Naive thymus-derived CD8-positive, alpha-beta T cell (primary cell): ENCODE data around the gene HEXD. TPM values are rescaled to one million over a fixed set of nuclear protein-coding genes. Genes with fewer than 3 reads are reported as not detected.
A peak's percentile ranks its signal among the peaks of the same experiment; 100 is the strongest.
"Not testable (repeated sequence)": the region's sequence is repeated elsewhere in the genome, so short reads cannot be mapped to it uniquely, and the experiment has no call there.

Experiments
- ATAC-seq, 2 donors: fragments of 150-1000 bp; cut with Tn5 transposase in 1 of 2; sonication (Bioruptor Pico), chemical (Tn5 transposase) in 1 of 2; 1 replicate in 1 of 2; 2 replicates in 1 of 2; pipeline ENCODE4 v1.10.0; 2021; ENCODE audit warnings: mild to moderate bottlenecking in 2 of 2, moderate library complexity in 2 of 2
- POLR2A ChIA-PET: fragments of 350-600 bp; sonication (Branson Sonifier 250); formaldehyde crosslinking; loops from one replicate; lab custom pipeline; 2021; ENCODE audit warnings: antibody characterized with exemption; lab: Charles Lee
- DNase-seq, 10 donors: peaks; one replicate each; pipeline versions ENCODE4 v3.0.0 to v3.0.0-alpha.2; 2020 to 2022
- H3K27ac Mint-ChIP-seq, 10 donors: one replicate each; pipeline ENCODE4 v1.8.0; 2020 to 2022; ENCODE audit warnings: mild to moderate bottlenecking in 10 of 10, mixed read lengths in 10 of 10, moderate library complexity in 4 of 10, inconsistent platforms in 1 of 10
- H3K27me3 Mint-ChIP-seq, 5 donors: one replicate each; pipeline ENCODE4 v1.8.0; 2021 to 2022; ENCODE audit warnings: mixed read lengths in 5 of 5
- H3K36me3 Mint-ChIP-seq, 3 donors: one replicate each; pipeline ENCODE4 v1.8.0; 2020 to 2022; ENCODE audit warnings: mixed read lengths in 3 of 3, mild to moderate bottlenecking in 2 of 3, inconsistent platforms in 1 of 3
- H3K4me1 Mint-ChIP-seq, 4 donors: one replicate each; pipeline ENCODE4 v1.8.0; 2021 to 2022; ENCODE audit warnings: mixed read lengths in 4 of 4
- H3K4me3 Mint-ChIP-seq, 10 donors: one replicate each; pipeline ENCODE4 v1.8.0; 2020 to 2022; ENCODE audit warnings: mild to moderate bottlenecking in 10 of 10, mixed read lengths in 10 of 10, moderate library complexity in 6 of 10, inconsistent platforms in 1 of 10
- H3K9me3 Mint-ChIP-seq, 9 donors: one replicate each; pipeline ENCODE4 v1.8.0; 2020 to 2022; ENCODE audit warnings: mixed read lengths in 9 of 9, mild to moderate bottlenecking in 3 of 9, inconsistent platforms in 1 of 9, moderate library complexity in 1 of 9
- polyA plus RNA-seq, 3 donors: library from polyadenylated mRNA; unstranded; fragments of 300-500 nt; fragmentation: Illumina TruSeq; gene quantifications; one replicate each; pipeline ENCODE4 v1.2.3, GENCODE V29; 2021
- total RNA-seq, 8 experiments: library from RNA in 2 of 8; stranded (reverse) in 2 of 8; gene quantifications; one replicate each; pipeline ENCODE4 v1.2.3 and lab custom pipeline; 2021 to 2026

Gene HEXD
- total and polyA plus RNA-seq, 5 experiments from 2014 or later = 12.1 to 122 (median 18.8) TPM

DNA sequence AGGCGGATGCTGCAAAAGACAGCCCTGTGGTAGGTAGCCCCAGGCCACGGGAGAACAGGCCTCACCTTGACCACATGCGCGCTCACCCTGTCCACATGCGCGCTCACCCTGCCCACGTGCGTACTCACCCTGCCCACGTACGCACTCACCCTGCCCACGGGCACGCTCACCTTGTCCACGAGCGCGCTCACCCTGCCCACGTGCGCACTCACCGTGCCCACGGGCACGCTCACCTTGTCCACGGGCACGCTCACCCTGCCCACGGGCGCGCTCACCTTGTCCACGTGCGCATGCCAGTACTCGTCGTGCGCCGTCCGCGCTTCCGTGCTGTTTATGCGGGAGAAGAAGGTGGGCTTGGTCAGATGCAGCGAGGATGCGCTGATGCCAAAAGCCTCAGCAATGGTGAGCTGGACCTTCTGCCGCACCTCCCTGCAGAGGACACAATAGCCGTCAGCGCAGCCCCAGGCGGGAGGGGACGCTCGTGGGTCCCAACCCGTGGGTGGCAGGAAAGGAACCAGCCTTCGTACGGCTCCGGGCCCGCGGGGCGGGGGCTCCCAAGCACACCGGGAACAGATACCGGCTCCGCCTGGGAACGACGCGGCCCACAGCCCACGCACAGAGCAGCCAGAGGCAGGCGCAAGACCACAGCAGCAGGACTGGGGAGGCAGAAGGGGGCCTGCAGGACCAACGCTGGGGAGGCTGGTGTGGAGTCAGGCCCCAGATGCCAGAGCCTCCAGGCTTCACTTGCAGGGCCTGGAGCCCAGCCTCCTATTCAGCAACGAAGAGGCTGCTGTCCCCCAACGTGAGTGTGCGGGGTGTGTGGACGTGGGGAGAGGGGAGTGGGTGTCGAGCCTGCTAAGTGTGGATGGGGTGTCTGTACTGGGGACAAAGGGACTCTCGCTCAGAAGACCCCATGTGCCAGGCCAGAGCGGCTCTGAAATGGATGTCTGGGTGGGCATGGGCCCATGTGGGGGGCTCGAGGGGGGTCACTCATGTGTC, 14.2 kb upstream of the HEXD start:
- Mint-ChIP-seq H3K9me3 (no peaks in the 10 kb centered on the region), H3K27ac (peak overlapping the region in 1 of 10 donors; percentile 28), H3K36me3 (peaks cover 0 to 51% (median 7%) of the 10 kb centered on the region in 3 donors), H3K4me3 (no peak overlapping the region), H3K27me3 (no peaks in the 10 kb centered on the region), H3K4me1 (peaks cover 6 to 26% (median 12%) of the 10 kb centered on the region in 4 donors)
- peak in 1 of 10 donors; percentile 57 for DNase-seq
- POLR2A ChIA-PET = no interaction called here
- ATAC-seq = no peak

DNA sequence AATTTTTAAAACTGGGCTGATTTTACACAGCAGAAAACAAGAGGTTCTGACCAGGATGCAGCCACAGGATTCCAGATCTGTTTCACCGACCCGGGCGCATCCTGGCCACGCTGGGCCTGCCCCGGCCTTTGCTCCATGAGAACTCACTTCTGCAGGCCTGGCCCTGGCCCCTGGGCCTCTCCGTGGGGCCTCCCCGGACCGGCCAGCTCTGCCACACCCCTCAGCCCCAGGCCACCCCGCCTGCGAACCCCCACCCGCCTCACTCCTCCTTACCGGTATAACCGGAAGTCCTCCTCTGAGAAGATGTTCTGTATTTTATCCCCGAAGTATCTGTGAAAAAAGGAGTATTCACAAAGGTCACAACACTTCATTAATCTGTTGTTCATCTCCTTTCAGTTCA, 13.1 kb upstream of the HEXD start:
- no peak for ATAC-seq
- peaks cover 0 to 54% (median 11%) of the 10 kb centered on the region in 3 donors for H3K36me3 Mint-ChIP-seq
- H3K27me3 Mint-ChIP-seq = no peaks in the 10 kb centered on the region
- H3K4me1 Mint-ChIP-seq = peaks cover 8 to 22% (median 12%) of the 10 kb centered on the region in 4 donors
- no peaks in the 10 kb centered on the region for H3K9me3 Mint-ChIP-seq
- DNase-seq = peak in 1 of 10 donors; percentile 61
- H3K27ac Mint-ChIP-seq = no peak overlapping the region
- POLR2A ChIA-PET = no interaction called here
- no peak overlapping the region for H3K4me3 Mint-ChIP-seq

DNA sequence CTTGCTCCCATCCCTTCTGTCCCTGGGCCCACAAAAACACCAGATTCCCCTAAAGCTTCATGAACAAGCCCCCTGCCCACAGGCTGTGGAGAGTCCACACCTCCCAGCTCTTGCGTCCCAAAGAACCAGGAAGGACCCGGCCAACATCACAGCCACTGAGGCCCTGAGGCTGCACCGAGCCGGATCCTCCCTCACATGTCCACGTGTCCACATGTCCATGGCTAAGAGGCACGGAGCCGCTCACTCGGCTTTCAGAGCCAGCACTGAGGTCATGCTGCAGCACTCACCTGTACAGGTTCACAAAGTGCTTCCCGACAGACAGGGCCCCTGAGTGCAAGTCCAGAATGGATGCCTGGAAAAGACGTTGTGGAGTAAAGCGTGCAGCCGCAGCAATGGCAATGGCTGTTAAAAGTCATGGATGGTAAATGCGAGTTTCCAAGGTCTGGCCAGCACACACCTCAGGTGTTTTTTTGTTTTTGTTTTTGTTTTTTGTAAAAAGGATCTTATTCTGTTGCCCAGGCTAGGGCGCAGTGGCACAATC, 11.9 kb upstream of the HEXD start:
- Mint-ChIP-seq H3K27ac (no peak overlapping the region), H3K4me3 (no peak overlapping the region), H3K4me1 (peaks cover 0 to 13% (median 5%) of the 10 kb centered on the region in 4 donors), H3K9me3 (no peaks in the 10 kb centered on the region), H3K36me3 (peaks cover 0 to 55% (median 11%) of the 10 kb centered on the region in 3 donors), H3K27me3 (no peaks in the 10 kb centered on the region)
- POLR2A ChIA-PET = no interaction called here
- DNase-seq (peak in 1 of 10 donors; percentile 24), ATAC-seq (no peak)

GRCh38 chr17:82407255-82407654, 10.9 kb upstream of the HEXD start:
- peaks cover 0 to 58% (median 11%) of the 10 kb centered on the region in 3 donors for H3K36me3 Mint-ChIP-seq
- H3K9me3 Mint-ChIP-seq = no peaks in the 10 kb centered on the region
- ATAC-seq (no peak), DNase-seq (peak in 1 of 10 donors; percentile 31)
- peak overlapping the region in 1 of 10 donors; percentile 66 for H3K27ac Mint-ChIP-seq
- no peaks in the 10 kb centered on the region for H3K27me3 Mint-ChIP-seq
- no peak overlapping the region for H3K4me3 Mint-ChIP-seq
- POLR2A ChIA-PET = interaction anchor here (0.7 kb wide), 1 partner anchor 47 kb away, joined by 3 read pairs; no protein-coding TSS in a partner anchor
- peaks cover 0 to 6% (median 3%) of the 10 kb centered on the region in 4 donors for H3K4me1 Mint-ChIP-seq

DNA sequence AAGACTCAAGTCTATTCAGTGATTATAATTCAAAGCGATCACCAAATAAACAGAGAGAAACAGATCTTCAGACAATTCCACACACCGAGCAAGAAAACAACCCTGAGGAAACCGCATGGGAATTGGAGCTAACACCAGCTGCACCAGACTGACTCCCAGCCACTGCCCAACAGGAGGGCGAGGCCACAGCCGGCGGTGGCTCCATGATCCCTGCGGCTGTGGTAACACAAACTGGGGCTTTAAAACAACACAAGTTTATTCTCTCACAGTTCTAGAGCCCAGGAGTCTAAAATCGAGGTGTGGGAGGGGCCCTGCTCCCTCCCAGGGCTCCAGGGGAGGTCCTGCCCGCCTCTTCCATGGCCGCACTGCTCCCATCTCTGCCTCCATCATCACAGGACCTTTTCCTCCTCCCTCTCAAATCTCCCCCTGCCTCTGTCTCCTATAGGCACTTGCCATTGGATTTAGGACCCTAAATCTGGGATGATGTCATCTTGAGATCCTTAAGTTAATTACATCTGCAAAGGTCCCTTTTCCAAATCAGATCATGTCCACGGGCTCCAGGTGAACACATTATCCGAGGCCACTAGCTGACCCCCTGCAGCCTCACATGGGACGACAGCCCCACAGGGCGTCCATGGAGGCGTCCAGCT, 9.7 kb upstream of the HEXD start:
- H3K27ac Mint-ChIP-seq = peak overlapping the region in 1 of 10 donors; percentile 19
- H3K27me3 Mint-ChIP-seq = no peaks in the 10 kb centered on the region
- H3K4me1 Mint-ChIP-seq = peaks cover 0 to 5% (median under 1%) of the 10 kb centered on the region in 4 donors
- POLR2A ChIA-PET = interaction anchor here (0.5 kb wide), 1 partner anchor 173 kb away, joined by 3 read pairs; no protein-coding TSS in a partner anchor
- H3K36me3 Mint-ChIP-seq = peaks cover 0 to 54% (median 6%) of the 10 kb centered on the region in 3 donors
- no peak overlapping the region for H3K4me3 Mint-ChIP-seq
- H3K9me3 Mint-ChIP-seq = no peaks in the 10 kb centered on the region
- ATAC-seq (no peak), DNase-seq (no peak)

DNA sequence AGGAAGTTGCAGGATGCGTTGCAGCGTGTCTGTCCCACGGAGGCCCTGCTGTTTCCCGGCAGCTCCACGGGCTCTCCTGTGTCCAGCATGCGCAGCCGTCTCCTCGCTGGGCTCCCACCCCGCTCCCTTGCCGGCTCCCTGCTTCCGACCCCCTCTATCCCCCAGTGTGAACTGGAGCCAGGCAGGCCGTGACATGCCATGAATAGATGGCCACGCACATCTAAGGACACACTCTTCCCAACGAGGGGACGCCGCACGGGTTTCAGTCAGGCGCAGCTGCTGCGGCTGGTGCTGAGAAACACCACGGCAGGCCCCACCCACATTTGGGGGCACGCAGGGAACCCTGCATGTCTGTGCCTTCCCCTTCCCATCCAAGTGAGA, 9.2 kb upstream of the HEXD start:
- H3K36me3 Mint-ChIP-seq = peaks cover 0 to 51% (median 6%) of the 10 kb centered on the region in 3 donors
- POLR2A ChIA-PET = interaction anchor here (0.5 kb wide), 1 partner anchor 172 kb away, joined by 3 read pairs; no protein-coding TSS in a partner anchor
- H3K9me3 Mint-ChIP-seq = no peaks in the 10 kb centered on the region
- no peak overlapping the region for H3K4me3 Mint-ChIP-seq
- H3K27me3 Mint-ChIP-seq = no peaks in the 10 kb centered on the region
- H3K27ac Mint-ChIP-seq = no peak overlapping the region
- DNase-seq = no peak
- ATAC-seq = no peak
- peaks cover 0 to 5% (median under 1%) of the 10 kb centered on the region in 4 donors for H3K4me1 Mint-ChIP-seq

GRCh38 chr17:82410014-82410716, 8.0 kb upstream of the HEXD start:
- POLR2A ChIA-PET = interaction anchor here (0.7 kb wide), 1 partner anchor 11 kb away, joined by 4 read pairs; no protein-coding TSS in a partner anchor
- DNase-seq (no peak), ATAC-seq (no peak)
- no peak overlapping the region for H3K4me3 Mint-ChIP-seq
- no peaks in the 10 kb centered on the region for H3K9me3 Mint-ChIP-seq
- H3K4me1 Mint-ChIP-seq = peaks cover 8 to 11% (median 10%) of the 10 kb centered on the region in 4 donors
- H3K36me3 Mint-ChIP-seq = peaks cover 0 to 49% (median 5%) of the 10 kb centered on the region in 3 donors
- no peak overlapping the region for H3K27ac Mint-ChIP-seq
- H3K27me3 Mint-ChIP-seq = no peaks in the 10 kb centered on the region

- DNase-seq = no peak
- H3K27ac Mint-ChIP-seq = no peak overlapping the region
- no peaks in the 10 kb centered on the region for H3K9me3 Mint-ChIP-seq
- ATAC-seq = no peak
- H3K4me3 Mint-ChIP-seq = no peak overlapping the region
- no peaks in the 10 kb centered on the region for H3K27me3 Mint-ChIP-seq
- POLR2A ChIA-PET = interaction anchor here (0.7 kb wide), 1 partner anchor 55 kb away, joined by 4 read pairs; no protein-coding TSS in a partner anchor
- peaks cover 11 to 16% (median 13%) of the 10 kb centered on the region in 4 donors for H3K4me1 Mint-ChIP-seq
- peaks cover 0 to 46% (median 4%) of the 10 kb centered on the region in 3 donors for H3K36me3 Mint-ChIP-seq
Observed at GRCh38 chr17:82411396-82412053, 6.6 kb upstream of the HEXD start.

GRCh38 chr17:82412081-82412480, 6.1 kb upstream of the HEXD start:
- H3K4me3 Mint-ChIP-seq, POLR2A ChIA-PET, H3K27me3 Mint-ChIP-seq, H3K9me3 Mint-ChIP-seq, ATAC-seq, DNase-seq, H3K27ac Mint-ChIP-seq: not testable (repeated sequence)
- H3K4me1 Mint-ChIP-seq = peaks cover 11 to 16% (median 13%) of the 10 kb centered on the region in 4 donors
- peaks cover 0 to 46% (median 4%) of the 10 kb centered on the region in 3 donors for H3K36me3 Mint-ChIP-seq

DNA sequence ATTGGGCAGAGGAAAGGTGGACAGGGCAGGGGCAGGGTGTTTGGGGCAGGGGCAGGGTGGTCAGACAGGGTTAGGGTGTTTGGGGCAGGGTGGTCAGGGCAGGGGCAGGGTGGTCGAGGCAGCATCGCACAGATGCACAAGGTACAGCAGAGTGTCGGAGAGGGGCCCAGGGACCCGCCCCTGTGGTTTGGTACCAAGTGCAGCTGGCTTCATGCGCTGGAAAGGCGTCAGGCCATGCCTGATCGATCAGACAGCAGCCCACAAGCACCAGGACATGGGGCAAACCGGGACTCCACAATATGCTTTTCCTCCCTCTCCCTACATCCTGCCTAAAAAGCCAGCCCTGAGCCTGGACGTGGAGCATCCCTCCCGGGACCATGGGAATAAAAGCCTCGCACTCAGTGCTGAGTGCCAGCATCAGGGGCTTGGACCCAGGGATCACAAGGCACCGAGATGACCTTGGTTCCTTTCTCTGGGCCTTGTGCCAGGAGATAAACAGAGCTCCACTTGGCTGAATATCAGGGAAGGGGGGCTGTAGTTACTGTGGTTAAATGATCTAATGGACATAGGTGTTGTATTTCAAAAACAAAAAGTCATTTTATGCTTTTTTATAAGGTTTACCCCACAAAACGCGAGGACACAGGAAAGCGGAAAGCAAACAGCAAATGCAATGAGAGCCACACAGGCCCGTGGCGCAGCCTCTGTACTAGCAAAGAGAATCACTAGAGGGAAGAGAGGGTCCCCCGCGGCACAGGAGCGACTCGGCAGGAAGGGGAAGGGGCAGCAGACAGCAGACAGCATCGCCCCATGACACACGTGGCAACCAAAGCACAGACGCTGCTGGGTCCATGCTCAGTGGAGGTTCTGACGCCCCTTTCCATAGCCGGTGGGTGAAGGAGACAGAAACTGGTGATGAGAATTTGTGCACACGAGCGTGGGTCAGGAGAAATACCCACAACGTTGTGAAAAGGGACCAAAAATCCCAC, 5.3 kb upstream of the HEXD start:
- H3K36me3 Mint-ChIP-seq = peaks cover 0 to 39% (median 4%) of the 10 kb centered on the region in 3 donors
- peaks cover 10 to 19% (median 16%) of the 10 kb centered on the region in 4 donors for H3K4me1 Mint-ChIP-seq
- H3K27ac Mint-ChIP-seq = no peak overlapping the region
- ATAC-seq (no peak), DNase-seq (no peak)
- no peaks in the 10 kb centered on the region for H3K9me3 Mint-ChIP-seq
- H3K27me3 Mint-ChIP-seq = no peaks in the 10 kb centered on the region
- H3K4me3 Mint-ChIP-seq = no peak overlapping the region
- POLR2A ChIA-PET = no interaction called here
